K562 (cell line): ENCODE data around the gene SH3BGRL3. TPM values are rescaled to one million over a fixed set of nuclear protein-coding genes. Genes with fewer than 3 reads are reported as not detected.

ENCODE experiments used
- BCL6 ChIP-seq: fragments of 250-450 bp; sonication (Bioruptor Pico); IDR thresholded peaks from 2 replicates; pipeline ENCODE4 v1.4.0; 2020
- CGGBP1 ChIP-seq: fragments of 250-450 bp; sonication (Bioruptor Pico); IDR thresholded peaks from 2 replicates; pipeline ENCODE4 v1.9.0; 2021; ENCODE audit warnings: mild to moderate bottlenecking
- E2F6 ChIP-seq, 2 experiments: IDR thresholded peaks; 2 replicates each; pipeline ENCODE4 v1.6.1; 2011; ENCODE audit warnings: borderline replicate concordance in 1 of 2, control low read depth in 1 of 2, low read depth in 1 of 2, low read length in 1 of 2, mild to moderate bottlenecking in 1 of 2, mixed read lengths in 1 of 2, moderate library complexity in 1 of 2; ENCODE audit not compliant: insufficient read depth in 1 of 2, insufficient read length in 1 of 2, poor library complexity in 1 of 2, severe bottlenecking in 1 of 2; ENCODE audit errors: extremely low read depth in 1 of 2
- GABPB2 ChIP-seq: fragments of 250-450 bp; sonication (Bioruptor Pico); conservative IDR thresholded peaks from 2 replicates; pipeline ENCODE4 v1.5.1; 2021; ENCODE audit warnings: mild to moderate bottlenecking
- HDGF ChIP-seq: fragments of 450-650 bp; IDR thresholded peaks from 2 replicates; pipeline ENCODE4 v1.6.1; 2016
- HLTF ChIP-seq: fragments of 450-650 bp; IDR thresholded peaks from 2 replicates; pipeline ENCODE4 v1.6.1; 2016
- HNRNPH1 ChIP-seq: fragments of 200-400 bp; formaldehyde crosslinking; optimal IDR thresholded peaks from 2 replicates; pipeline ENCODE3; 2017; ENCODE audit warnings: low read depth, mild to moderate bottlenecking, low read length, moderate library complexity
- KAT2B ChIP-seq: IDR thresholded peaks from one replicate; pipeline ENCODE4 v1.6.1; 2012; ENCODE audit warnings: low read depth, mild to moderate bottlenecking, control low read depth, inconsistent platforms, low read length, moderate library complexity
- KLF13 ChIP-seq: fragments of 450-650 bp; IDR thresholded peaks from 2 replicates; pipeline ENCODE4 v1.6.1; 2016; ENCODE audit warnings: missing genetic modification characterization, low read depth, mild to moderate bottlenecking, missing compliant biosample characterization, moderate library complexity, borderline replicate concordance
- MCM2 ChIP-seq: fragments of 450-650 bp; IDR thresholded peaks from 2 replicates; pipeline ENCODE4 v1.6.1; 2017; ENCODE audit warnings: low read depth, mild to moderate bottlenecking
- NR0B1 ChIP-seq: fragments of 450-650 bp; IDR thresholded peaks from one replicate; pipeline ENCODE4 v1.6.1; 2018; ENCODE audit warnings: mild to moderate bottlenecking, moderate library complexity; ENCODE audit not compliant: partially characterized antibody
- SMARCE1 ChIP-seq: fragments of 450-650 bp; IDR thresholded peaks from 2 replicates; pipeline ENCODE4 v1.7.1; 2016; ENCODE audit warnings: mild to moderate bottlenecking
- SRSF1 ChIP-seq: fragments of 200-400 bp; formaldehyde crosslinking; IDR thresholded peaks from 2 replicates; pipeline ENCODE4 v1.6.1; 2017; ENCODE audit warnings: mild to moderate bottlenecking, low read depth, low read length, moderate library complexity
- XRCC5 ChIP-seq: fragments of 200-400 bp; formaldehyde crosslinking; IDR thresholded peaks from 2 replicates; pipeline ENCODE4 v1.6.1; 2017; ENCODE audit warnings: low read depth, mild to moderate bottlenecking, low read length
- ZNF274 ChIP-seq: IDR thresholded peaks from 2 replicates; pipeline ENCODE4 v1.6.1; 2011; ENCODE audit warnings: low read depth, mild to moderate bottlenecking, low read length, moderate library complexity, borderline replicate concordance
- ZNF384 ChIP-seq: IDR thresholded peaks from 2 replicates; pipeline ENCODE4 v1.6.1; 2012; ENCODE audit warnings: low read depth, low read length, improper control_type of control experiment
- ZNF431 ChIP-seq: sonication (generic); formaldehyde crosslinking; IDR thresholded peaks from 2 replicates; pipeline ENCODE4 v1.8.0; 2022; ENCODE audit warnings: mild to moderate bottlenecking, missing genetic modification reagents
- ZNF436 ChIP-seq: fragments of 250-450, 450-650 bp; sonication (Bioruptor Pico); formaldehyde crosslinking; IDR thresholded peaks from 2 replicates; pipeline ENCODE4 v1.7.0; 2020; ENCODE audit warnings: mild to moderate bottlenecking
- polyA plus RNA-seq, 8 experiments: library from polyadenylated mRNA; depleted of rRNA in 4 of 8; stranded (reverse) in 5 of 8; unstranded in 3 of 8; fragments of >200 nt; fragmentation: Nextera tagmentation in 2 of 8; fragmentation: Illumina TruSeq in 1 of 8; extraction: Ambion mirVana in 2 of 8; extraction: Trizol in 1 of 8; gene quantifications; 2 replicates each; pipeline versions ENCODE4 v1.2.1 to v1.2.3, GENCODE V29; 2011 to 2014; ENCODE audit warnings: inconsistent platforms in 1 of 8, missing spikeins in 1 of 8
- total RNA-seq, 7 experiments: library from RNA; depleted of rRNA in 6 of 7; stranded (reverse); fragments of >200 nt in 6 of 7; fragmentation: Illumina TruSeq in 2 of 7; extraction: Trizol in 2 of 7; gene quantifications; 2 replicates each; pipeline versions ENCODE4 v1.2.1 to v1.2.3, GENCODE V29; 2011 to 2021; ENCODE audit warnings: low replicate concordance in 1 of 7
- TF ChIP-seq, protein P1 (sequence below): fragments of 450-650 bp; formaldehyde crosslinking; IDR thresholded peaks from 2 replicates; pipeline ENCODE4 v1.4.0; 2022; ENCODE audit warnings: missing genetic modification characterization
- TF ChIP-seq, protein P2 (sequence below): fragments of 450-650 bp; formaldehyde crosslinking; IDR thresholded peaks from 2 replicates; pipeline ENCODE4 v1.4.0; 2020; ENCODE audit warnings: mild to moderate bottlenecking, moderate library complexity
- TF ChIP-seq, protein P3 (sequence below), 2 experiments: fragments of 250-450 bp in 1 of 2; fragments of 450-650 bp in 1 of 2; sonication (Bioruptor Pico) in 1 of 2; IDR thresholded peaks; 2 replicates each; pipeline versions ENCODE4 v1.6.1 to v1.8.0; 2016 to 2021; ENCODE audit warnings: mild to moderate bottlenecking in 2 of 2, moderate library complexity in 2 of 2, missing compliant biosample characterization in 1 of 2, missing genetic modification characterization in 1 of 2

The SH3BGRL3 gene
- total and polyA plus RNA-seq, 9 of the 15 experiments (the other 6 are each of a cell fraction or from before 2014, with no cell fraction given), result 30.3 to 140 (median 54.2) TPM

- TF ChIP-seq, protein P1, sequence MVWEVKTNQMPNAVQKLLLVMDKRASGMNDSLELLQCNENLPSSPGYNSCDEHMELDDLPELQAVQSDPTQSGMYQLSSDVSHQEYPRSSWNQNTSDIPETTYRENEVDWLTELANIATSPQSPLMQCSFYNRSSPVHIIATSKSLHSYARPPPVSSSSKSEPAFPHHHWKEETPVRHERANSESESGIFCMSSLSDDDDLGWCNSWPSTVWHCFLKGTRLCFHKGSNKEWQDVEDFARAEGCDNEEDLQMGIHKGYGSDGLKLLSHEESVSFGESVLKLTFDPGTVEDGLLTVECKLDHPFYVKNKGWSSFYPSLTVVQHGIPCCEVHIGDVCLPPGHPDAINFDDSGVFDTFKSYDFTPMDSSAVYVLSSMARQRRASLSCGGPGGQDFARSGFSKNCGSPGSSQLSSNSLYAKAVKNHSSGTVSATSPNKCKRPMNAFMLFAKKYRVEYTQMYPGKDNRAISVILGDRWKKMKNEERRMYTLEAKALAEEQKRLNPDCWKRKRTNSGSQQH (CRISPR knock-in tag), result 0 out of 2 replicates have a peak, but pooled peaks have one; percentile 71
- TF ChIP-seq ZNF384, result no peak
- TF ChIP-seq HNRNPH1, result no peak
- TF ChIP-seq ZNF436 (CRISPR knock-in tag), result no peak
- TF ChIP-seq XRCC5, result no peak
- TF ChIP-seq ZNF431 (CRISPR knock-in tag), result no peak
- TF ChIP-seq SRSF1, result no peak
- no peak for TF ChIP-seq HLTF
- TF ChIP-seq MCM2, result no peak
- no peak for TF ChIP-seq KAT2B
- TF ChIP-seq GABPB2, result no peak
- TF ChIP-seq NR0B1, result no peak
- TF ChIP-seq SMARCE1, result no peak
- TF ChIP-seq HDGF, result no peak
- TF ChIP-seq, protein P2, sequence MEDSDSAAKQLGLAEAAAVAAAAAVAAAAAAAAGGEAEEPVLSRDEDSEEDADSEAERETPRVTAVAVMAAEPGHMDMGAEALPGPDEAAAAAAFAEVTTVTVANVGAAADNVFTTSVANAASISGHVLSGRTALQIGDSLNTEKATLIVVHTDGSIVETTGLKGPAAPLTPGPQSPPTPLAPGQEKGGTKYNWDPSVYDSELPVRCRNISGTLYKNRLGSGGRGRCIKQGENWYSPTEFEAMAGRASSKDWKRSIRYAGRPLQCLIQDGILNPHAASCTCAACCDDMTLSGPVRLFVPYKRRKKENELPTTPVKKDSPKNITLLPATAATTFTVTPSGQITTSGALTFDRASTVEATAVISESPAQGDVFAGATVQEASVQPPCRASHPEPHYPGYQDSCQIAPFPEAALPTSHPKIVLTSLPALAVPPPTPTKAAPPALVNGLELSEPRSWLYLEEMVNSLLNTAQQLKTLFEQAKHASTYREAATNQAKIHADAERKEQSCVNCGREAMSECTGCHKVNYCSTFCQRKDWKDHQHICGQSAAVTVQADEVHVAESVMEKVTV (CRISPR knock-in tag), result no peak
- TF ChIP-seq ZNF274, result no peak
- TF ChIP-seq, protein P3, sequence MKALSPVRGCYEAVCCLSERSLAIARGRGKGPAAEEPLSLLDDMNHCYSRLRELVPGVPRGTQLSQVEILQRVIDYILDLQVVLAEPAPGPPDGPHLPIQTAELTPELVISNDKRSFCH (CRISPR knock-in tag; IDR thresholded peaks at IDR 0.05), result no peak
- TF ChIP-seq, protein P3 (tag; IDR thresholded peaks at IDR 0.05), result peak; percentile 72; the same call in 1 of the 2 replicates
- TF ChIP-seq E2F6 (IDR thresholded peaks at IDR 0.05; ENCODE audit: borderline replicate concordance in 1 of 2, extremely low read depth in 1 of 2, insufficient read depth in 1 of 2, insufficient read length in 1 of 2, low read depth in 1 of 2, low read length in 1 of 2, poor library complexity in 1 of 2, severe bottlenecking in 1 of 2), result peak; percentile 40 to 70
- no peak for TF ChIP-seq KLF13
- TF ChIP-seq CGGBP1 (CRISPR knock-in tag), result no peak
- TF ChIP-seq BCL6 (CRISPR knock-in tag), result no peak
Measured at GRCh38 chr1:26306290-26307229, 26.7 kb downstream of the SH3BGRL3 start, which contains the start of gene UBXN11 (continued).
